ENCODE results near the gene TRIM34.

GRCh38 chr11:5684646-5685362 is 60.0 kb downstream of the TRIM34 start, which contains the start of gene TRIM5:
- TF ChIP-seq CTCF (IDR thresholded peaks at IDR 0.05) (peak; percentile 37 to 52), POLR2A (IDR thresholded peaks at IDR 0.05) (no peak), POLR2AphosphoS5 (IDR thresholded peaks at IDR 0.05) (no peak), EP300 (IDR thresholded peaks at IDR 0.05) (no peak)
